HepG2 (cell line): Measurements from ENCODE around the gene SCN2A. TPM values are rescaled to one million over a fixed set of nuclear protein-coding genes. Genes with fewer than 3 reads are reported as not detected.

Experiments used
- ATAC-seq: fragments of 200-7000 bp; cut with Tn5 transposase; 3 replicates; pipeline ENCODE4 v1.9.1; 2020; ENCODE audit warnings: mild to moderate bottlenecking, moderate library complexity
- BruUV-seq: library from RNA; stranded (reverse); fragments of 400-500 nt; replicated peaks from 2 replicates; lab custom pipeline; 2021; lab: Mats Ljungman, UMichigan
- CTCF ChIA-PET: fragments of 300-600 bp; formaldehyde crosslinking; extraction: SDS; loops from one replicate; lab custom pipeline; 2021; ENCODE audit warnings: low total read pairs, inconsistent platforms, low intra/inter-chr PET ratio; lab: Yijun Ruan, JAX
- POLR2A ChIA-PET: fragments of 350-600 bp; sonication (Branson Sonifier 250); formaldehyde crosslinking; loops from one replicate; lab custom pipeline; 2020; ENCODE audit warnings: antibody characterized with exemption, inconsistent platforms; lab: Yijun Ruan, JAX
- DNase-seq: peaks from one replicate; pipeline ENCODE4 v3.0.0-alpha.2; 2015; ENCODE audit warnings: low spot score
- FAIRE-seq: peaks from 3 replicates; lab custom pipeline; 2011; peaks lifted over from hg19 to GRCh38; lab: Jason Lieb, UNC
- H2AFZ ChIP-seq: one replicate; pipeline ENCODE4 v1.6.1; 2011; ENCODE audit warnings: low read length, inconsistent platforms
- H3K27ac ChIP-seq: fragments of 300-600 bp; 3 replicates; pipeline ENCODE4 v1.8.0; 2011; ENCODE audit warnings: mixed run types, mild to moderate bottlenecking, mixed read lengths, low read length, inconsistent platforms; ENCODE audit not compliant: insufficient read depth; ENCODE audit errors: extremely low read length
- H3K27me3 ChIP-seq, 2 experiments: fragments of 200-600 bp in 1 of 2; 2 replicates in 1 of 2; 3 replicates in 1 of 2; pipeline versions ENCODE4 v1.6.0 to v1.8.0; 2011; ENCODE audit warnings: low read length in 2 of 2, mild to moderate bottlenecking in 2 of 2, moderate library complexity in 2 of 2, inconsistent platforms in 1 of 2; ENCODE audit not compliant: insufficient read depth in 2 of 2, control insufficient read depth in 1 of 2
- H3K36me3 ChIP-seq, 2 experiments: fragments of 200-600 bp in 1 of 2; replicated peaks in 1 of 2; 2 replicates in 1 of 2; 3 replicates in 1 of 2; pipeline versions ENCODE4 v1.5.1 to v1.8.0; 2011; ENCODE audit warnings: low read length in 2 of 2, inconsistent platforms in 1 of 2; ENCODE audit not compliant: insufficient read depth in 2 of 2, control insufficient read depth in 1 of 2
- H3K4me1 ChIP-seq: 2 replicates; pipeline ENCODE4 v1.5.1; 2012; ENCODE audit warnings: low read length, inconsistent platforms; ENCODE audit not compliant: insufficient read depth
- H3K4me2 ChIP-seq: 2 replicates; pipeline ENCODE4 v1.6.0; 2011; ENCODE audit warnings: low read depth, low read length, inconsistent platforms
- H3K4me3 ChIP-seq, 3 experiments: fragments of 200-600 bp in 1 of 3; sonication (generic), shearing (Covaris generic) in 1 of 3; replicated peaks in 1 of 3; 2 replicates each; pipeline ENCODE4 v1.5.1; 2011 to 2016; ENCODE audit warnings: low read length in 3 of 3, inconsistent platforms in 2 of 3, low read depth in 2 of 3, mild to moderate bottlenecking in 2 of 3, control low read depth in 1 of 3, mixed read lengths in 1 of 3; ENCODE audit not compliant: insufficient read depth in 1 of 3
- H3K79me2 ChIP-seq: one replicate; pipeline ENCODE4 v1.6.1; 2011; ENCODE audit warnings: low read length, inconsistent platforms; ENCODE audit not compliant: insufficient read depth
- H3K9ac ChIP-seq: 2 replicates; pipeline ENCODE4 v1.6.0; 2011; ENCODE audit warnings: mild to moderate bottlenecking, low read depth, low read length, inconsistent platforms; ENCODE audit not compliant: insufficient read depth
- H3K9me3 ChIP-seq: 2 replicates; pipeline ENCODE4 v1.5.1; 2012; ENCODE audit warnings: mild to moderate bottlenecking, low read length
- H4K20me1 ChIP-seq: 2 replicates; pipeline ENCODE4 v1.6.0; 2011; ENCODE audit warnings: inconsistent platforms, mild to moderate bottlenecking, low read length, moderate library complexity; ENCODE audit not compliant: insufficient read depth
- BCL3 ChIP-seq: sonication (generic); formaldehyde crosslinking; IDR thresholded peaks from 2 replicates; pipeline ENCODE4 v1.5.1; 2020; ENCODE audit warnings: mild to moderate bottlenecking, missing genetic modification reagents, moderate library complexity
- KIAA2018 ChIP-seq: sonication (generic); formaldehyde crosslinking; IDR thresholded peaks from 2 replicates; pipeline ENCODE4 v1.5.0; 2020; ENCODE audit warnings: mild to moderate bottlenecking, missing genetic modification reagents, borderline replicate concordance
- MYPOP ChIP-seq: sonication (generic); formaldehyde crosslinking; IDR thresholded peaks from 2 replicates; pipeline ENCODE4 v1.8.1; 2023; ENCODE audit warnings: mild to moderate bottlenecking, moderate library complexity, missing genetic modification reagents
- NONO ChIP-seq, 2 experiments: fragments of 450-650 bp in 1 of 2; sonication (generic) in 1 of 2; formaldehyde crosslinking in 1 of 2; IDR thresholded peaks in 1 of 2; conservative IDR thresholded peaks in 1 of 2; 2 replicates each; pipeline versions ENCODE4 v1.6.1 to v1.8.0; 2017 to 2022; ENCODE audit warnings: mild to moderate bottlenecking in 1 of 2, missing genetic modification reagents in 1 of 2, moderate library complexity in 1 of 2
- SNAPC5 ChIP-seq: sonication (generic); formaldehyde crosslinking; IDR thresholded peaks from 2 replicates; pipeline ENCODE4 v1.8.1; 2023; ENCODE audit warnings: mild to moderate bottlenecking, missing genetic modification reagents, borderline replicate concordance
- ZMAT3 ChIP-seq: sonication (generic); formaldehyde crosslinking; conservative IDR thresholded peaks from 2 replicates; pipeline ENCODE4 v1.7.0; 2021; ENCODE audit warnings: missing genetic modification reagents
- ZNF160 ChIP-seq: sonication (generic); formaldehyde crosslinking; IDR thresholded peaks from 2 replicates; pipeline ENCODE4 v1.8.0; 2022; ENCODE audit warnings: mild to moderate bottlenecking, inconsistent platforms, missing genetic modification reagents
- ZNF782 ChIP-seq: sonication (generic); formaldehyde crosslinking; IDR thresholded peaks from 2 replicates; pipeline ENCODE4 v1.4.0; 2020; ENCODE audit warnings: missing genetic modification reagents, mild to moderate bottlenecking, borderline replicate concordance
- WGBS: methylation state at CpG from one replicate; pipeline ENCODE4 v1.1.6; 2017; ENCODE audit warnings: low lambda C conversion rate; 5-methylcytosine and 5-hydroxymethylcytosine counted together
- in situ Hi-C: cut with HindIII; loops from 2 replicates; pipeline ENCODE4 v1.10.0; 2017; ENCODE audit warnings: low pct_unique_long_range_greater_than_20kb; ENCODE audit not compliant: extremely low pct_ligation_motif_present
- intact Hi-C: fragments of 100-400 bp; cut with micrococcal nuclease; formaldehyde crosslinking; loops from one replicate; pipeline ENCODE4 v1.10.0; 2022; ENCODE audit not compliant: unreplicated experiment
- polyA plus RNA-seq, 8 experiments: library from polyadenylated mRNA; depleted of rRNA in 3 of 8; stranded (reverse) in 7 of 8; unstranded in 1 of 8; fragments of >200 nt; fragmentation: Illumina TruSeq in 4 of 8; extraction: Trizol in 4 of 8; gene quantifications; 2 replicates each; pipeline versions ENCODE4 v1.2.1 to v1.2.3, GENCODE V29; 2011 to 2016; ENCODE audit warnings: low read depth in 4 of 8, missing spikeins in 1 of 8, mixed read lengths in 1 of 8; ENCODE audit not compliant: insufficient read depth in 1 of 8
- total RNA-seq, 5 experiments: library from RNA; depleted of rRNA; stranded (reverse); fragments of >200 nt; fragmentation: Illumina TruSeq; extraction: Trizol; gene quantifications; 2 replicates each; pipeline ENCODE4 v1.2.3, GENCODE V29; 2016; ENCODE audit warnings: low read depth in 1 of 5

Gene SCN2A
- total and polyA plus RNA-seq, 2 of the 13 experiments (the other 11 are each of a cell fraction or from before 2014, with no cell fraction given) = 0.20 to 0.30 TPM

- Histone ChIP-seq H2AFZ (no peak overlapping the region), H3K9me3 (no peaks in the 10 kb centered on the region), H3K36me3 (no peaks in the 10 kb centered on the region), H3K4me1 (no peaks in the 10 kb centered on the region), H3K9ac (no peak overlapping the region), H3K27me3 (no peaks in the 10 kb centered on the region), H3K79me2 (no peaks in the 10 kb centered on the region), H3K4me3 (no peak overlapping the region), H4K20me1 (no peaks in the 10 kb centered on the region), H3K4me2 (no peak overlapping the region), H3K27ac (no peak overlapping the region)
- intact Hi-C loops (no loop called here), in situ Hi-C loops (no loop called here)
- ChIA-PET CTCF (no interaction called here), POLR2A (no interaction called here)
- no TSS peak for BruUV-seq
- DNase-seq (no peak), FAIRE-seq (no peak), ATAC-seq (no peak)
- TF ChIP-seq NONO (IDR thresholded peaks at IDR 0.05) (no peak), NONO (CRISPR knock-in tag; conservative IDR thresholded peaks at IDR 0.05) (no peak), ZNF782 (CRISPR knock-in tag) (no peak), ZMAT3 (CRISPR knock-in tag) (no peak), BCL3 (CRISPR knock-in tag) (no peak), MYPOP (CRISPR knock-in tag) (no peak), SNAPC5 (CRISPR knock-in tag) (no peak), KIAA2018 (CRISPR knock-in tag) (no peak), ZNF160 (no peak)
- WGBS = 2% methylated on average over 1 of the region's 1 CpG
Observed at GRCh38 chr2:165428926-165429325, 189.7 kb downstream of the SCN2A start.
